Hepatocyte (in vitro differentiated cells): ENCODE measurements around the gene LMTK2.

Experiments used
- EZH2 ChIP-seq: fragments of 200-600 bp; sonication (generic); IDR thresholded peaks from 2 replicates; pipeline ENCODE4 v1.6.1; 2016; ENCODE audit warnings: antibody characterized with exemption, mild to moderate bottlenecking, borderline replicate concordance
- EZH2phosphoT487 ChIP-seq: fragments of 200-600 bp; sonication (generic); IDR thresholded peaks from one replicate; pipeline ENCODE4 v1.6.1; 2018; ENCODE audit warnings: antibody characterized with exemption, mild to moderate bottlenecking, low read depth, moderate library complexity; ENCODE audit not compliant: unreplicated experiment, severe bottlenecking
- TF ChIP-seq, protein P1 (sequence below): fragments of 200-600 bp; sonication (generic); IDR thresholded peaks from 2 replicates; pipeline ENCODE4 v1.5.1; 2016; ENCODE audit warnings: antibody characterized with exemption, mild to moderate bottlenecking; ENCODE audit not compliant: poor library complexity

DNA sequence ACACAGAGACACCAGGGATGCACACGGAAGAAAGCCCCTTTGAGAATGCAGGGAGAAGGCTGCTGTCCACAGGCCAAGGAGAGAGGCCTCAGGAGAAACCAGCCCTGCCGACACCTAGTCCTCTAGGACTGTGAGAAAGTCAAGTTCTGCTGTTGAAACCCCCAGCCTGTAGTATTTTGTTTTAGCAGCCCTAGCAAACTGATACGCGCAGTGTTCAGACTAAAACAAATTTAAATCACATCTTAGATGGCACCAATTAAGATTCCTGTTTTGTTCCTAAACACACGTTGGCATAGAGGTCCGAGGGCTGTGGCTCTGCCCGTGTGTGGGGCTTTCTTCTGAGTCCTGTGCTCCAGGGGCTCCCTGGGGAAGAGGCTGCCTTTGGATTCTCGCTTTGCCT, 21.7 kb downstream of the LMTK2 start:
- TF ChIP-seq, protein P1, sequence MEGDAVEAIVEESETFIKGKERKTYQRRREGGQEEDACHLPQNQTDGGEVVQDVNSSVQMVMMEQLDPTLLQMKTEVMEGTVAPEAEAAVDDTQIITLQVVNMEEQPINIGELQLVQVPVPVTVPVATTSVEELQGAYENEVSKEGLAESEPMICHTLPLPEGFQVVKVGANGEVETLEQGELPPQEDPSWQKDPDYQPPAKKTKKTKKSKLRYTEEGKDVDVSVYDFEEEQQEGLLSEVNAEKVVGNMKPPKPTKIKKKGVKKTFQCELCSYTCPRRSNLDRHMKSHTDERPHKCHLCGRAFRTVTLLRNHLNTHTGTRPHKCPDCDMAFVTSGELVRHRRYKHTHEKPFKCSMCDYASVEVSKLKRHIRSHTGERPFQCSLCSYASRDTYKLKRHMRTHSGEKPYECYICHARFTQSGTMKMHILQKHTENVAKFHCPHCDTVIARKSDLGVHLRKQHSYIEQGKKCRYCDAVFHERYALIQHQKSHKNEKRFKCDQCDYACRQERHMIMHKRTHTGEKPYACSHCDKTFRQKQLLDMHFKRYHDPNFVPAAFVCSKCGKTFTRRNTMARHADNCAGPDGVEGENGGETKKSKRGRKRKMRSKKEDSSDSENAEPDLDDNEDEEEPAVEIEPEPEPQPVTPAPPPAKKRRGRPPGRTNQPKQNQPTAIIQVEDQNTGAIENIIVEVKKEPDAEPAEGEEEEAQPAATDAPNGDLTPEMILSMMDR, result no peak
- TF ChIP-seq EZH2 (no peak), EZH2phosphoT487 (no peak)
